IMR-90 (cell line): ENCODE data around the gene EXOSC1. TPM values are rescaled to one million over a fixed set of nuclear protein-coding genes. Genes with fewer than 3 reads are reported as not detected.

ENCODE experiments used
- ATAC-seq: fragments of 200-7000 bp; cut with Tn5 transposase; 2 replicates; pipeline ENCODE4 v1.9.1; 2020; ENCODE audit warnings: low read depth, mild to moderate bottlenecking, moderate library complexity
- BruUV-seq: library from RNA; stranded (reverse); fragments of 400-500 nt; replicated peaks from 2 replicates; lab custom pipeline; 2021; lab: Mats Ljungman, UMichigan
- CTCF ChIA-PET: fragments of 300-600 bp; formaldehyde crosslinking; extraction: SDS; loops from one replicate; lab custom pipeline; 2021; ENCODE audit warnings: antibody characterized with exemption; lab: Yijun Ruan, JAX
- POLR2A ChIA-PET: fragments of 300-600 bp; sonication (Branson Sonifier 250); formaldehyde crosslinking; loops from one replicate; lab custom pipeline; 2022; ENCODE audit warnings: antibody characterized with exemption; ENCODE audit not compliant: unreplicated experiment; lab: Charles Lee
- DNase-seq: peaks from one replicate; pipeline ENCODE4 v3.0.0; 2013
- H2AFZ ChIP-seq: replicated peaks from 2 replicates; pipeline ENCODE3; 2013; ENCODE audit warnings: low read length, mild to moderate bottlenecking; ENCODE audit not compliant: poor library complexity
- H2AK5ac ChIP-seq: 2 replicates; pipeline ENCODE4 v1.6.1; 2013; ENCODE audit warnings: low read depth, low read length, inconsistent platforms
- H2AK9ac ChIP-seq: replicated peaks from 2 replicates; pipeline ENCODE3; 2013; ENCODE audit warnings: mild to moderate bottlenecking, low read depth, low read length, moderate library complexity; ENCODE audit not compliant: poor library complexity
- H2BK120ac ChIP-seq: 2 replicates; pipeline ENCODE4 v1.6.1; 2013; ENCODE audit warnings: low read depth, low read length, inconsistent platforms
- H2BK15ac ChIP-seq: 3 replicates; pipeline ENCODE4 v1.6.1; 2013; ENCODE audit warnings: low read depth, low read length, inconsistent platforms
- H2BK20ac ChIP-seq: 2 replicates; pipeline ENCODE4 v1.6.1; 2013; ENCODE audit warnings: low read depth, mild to moderate bottlenecking, inconsistent platforms, low read length, moderate library complexity
- H2BK5ac ChIP-seq: 2 replicates; pipeline ENCODE4 v1.6.1; 2013; ENCODE audit warnings: mild to moderate bottlenecking, low read depth, low read length, inconsistent platforms; ENCODE audit not compliant: poor library complexity, severe bottlenecking
- H3K14ac ChIP-seq: replicated peaks from 2 replicates; pipeline ENCODE4 v1.6.1; 2013; ENCODE audit warnings: low read depth, low read length, inconsistent platforms
- H3K18ac ChIP-seq: 2 replicates; pipeline ENCODE4 v1.6.1; 2013; ENCODE audit warnings: low read depth, low read length, control low read depth
- H3K23ac ChIP-seq: 2 replicates; pipeline ENCODE4 v1.6.1; 2013; ENCODE audit warnings: low read depth, low read length, inconsistent platforms
- H3K27ac ChIP-seq: 2 replicates; pipeline ENCODE4 v1.5.1; 2013; ENCODE audit warnings: mild to moderate bottlenecking, control low read depth, low read length; ENCODE audit not compliant: insufficient read depth
- H3K27me3 ChIP-seq: 2 replicates; pipeline ENCODE4 v1.6.1; 2013; ENCODE audit warnings: low read length; ENCODE audit not compliant: control insufficient read depth, insufficient read depth
- H3K36me3 ChIP-seq: 2 replicates; pipeline ENCODE4 v1.6.1; 2013; ENCODE audit warnings: low read length, mixed read lengths; ENCODE audit not compliant: control insufficient read depth, insufficient read depth
- H3K4ac ChIP-seq: 2 replicates; pipeline ENCODE4 v1.6.1; 2013; ENCODE audit warnings: low read depth, low read length, inconsistent platforms
- H3K4me1 ChIP-seq: 2 replicates; pipeline ENCODE4 v1.6.1; 2013; ENCODE audit warnings: low read length, mixed read lengths; ENCODE audit not compliant: control insufficient read depth, insufficient read depth
- H3K4me2 ChIP-seq: 2 replicates; pipeline ENCODE4 v1.6.1; 2013; ENCODE audit warnings: low read depth, mild to moderate bottlenecking, control low read depth, low read length, moderate library complexity
- H3K4me3 ChIP-seq: 2 replicates; pipeline ENCODE4 v1.5.1; 2013; ENCODE audit warnings: low read depth, mild to moderate bottlenecking, control low read depth, low read length, moderate library complexity; ENCODE audit not compliant: insufficient read depth
- H3K56ac ChIP-seq: 2 replicates; pipeline ENCODE4 v1.6.1; 2013; ENCODE audit warnings: low read length, inconsistent platforms; ENCODE audit not compliant: insufficient read depth; ENCODE audit errors: extremely low read depth
- H3K79me1 ChIP-seq, 2 experiments: 2 replicates each; pipeline ENCODE4 v1.6.1; 2013; ENCODE audit warnings: low read length in 2 of 2, inconsistent platforms in 1 of 2, low read depth in 1 of 2
- H3K9ac ChIP-seq: 2 replicates; pipeline ENCODE4 v1.6.1; 2013; ENCODE audit warnings: low read depth, low read length, control low read depth
- H3K9me1 ChIP-seq: 2 replicates; pipeline ENCODE4 v1.6.1; 2013; ENCODE audit warnings: low read length, inconsistent platforms; ENCODE audit not compliant: insufficient read depth
- H3K9me3 ChIP-seq: 2 replicates; pipeline ENCODE4 v1.6.1; 2013; ENCODE audit warnings: low read length; ENCODE audit not compliant: control insufficient read depth, insufficient read depth
- H4K20me1 ChIP-seq: 2 replicates; pipeline ENCODE4 v1.6.1; 2013; ENCODE audit warnings: low read length, inconsistent platforms; ENCODE audit not compliant: insufficient read depth
- H4K5ac ChIP-seq: 2 replicates; pipeline ENCODE4 v1.6.1; 2013; ENCODE audit warnings: mild to moderate bottlenecking, low read depth, low read length, control low read depth
- H4K8ac ChIP-seq, 2 experiments: 2 replicates each; pipeline ENCODE4 v1.6.1; 2013; ENCODE audit warnings: low read depth in 2 of 2, low read length in 2 of 2, control low read depth in 1 of 2, inconsistent platforms in 1 of 2
- H4K91ac ChIP-seq: 2 replicates; pipeline ENCODE4 v1.6.1; 2013; ENCODE audit warnings: low read depth, low read length, inconsistent platforms; ENCODE audit not compliant: insufficient read depth
- BHLHE40 ChIP-seq: fragments of 150-350 bp; IDR thresholded peaks from 2 replicates; pipeline ENCODE4 v1.6.1; 2016; ENCODE audit warnings: mild to moderate bottlenecking, low read depth, low read length
- CEBPB ChIP-seq: IDR thresholded peaks from 2 replicates; pipeline ENCODE4 v1.6.1; 2012; ENCODE audit warnings: low read depth, low read length, improper control_type of control experiment
- CHD1 ChIP-seq: IDR thresholded peaks from 2 replicates; pipeline ENCODE4 v1.6.1; 2012; ENCODE audit warnings: low read depth, low read length, improper control_type of control experiment
- FOS ChIP-seq: fragments of 150-350 bp; IDR thresholded peaks from 2 replicates; pipeline ENCODE4 v1.6.1; 2016; ENCODE audit warnings: low read depth, low read length
- MAFK ChIP-seq: IDR thresholded peaks from 2 replicates; pipeline ENCODE4 v1.6.1; 2012; ENCODE audit warnings: low read depth, low read length, improper control_type of control experiment
- MAZ ChIP-seq: IDR thresholded peaks from 2 replicates; pipeline ENCODE4 v1.6.1; 2012; ENCODE audit warnings: low read depth, mild to moderate bottlenecking, low read length, improper control_type of control experiment, moderate library complexity, borderline replicate concordance
- MXI1 ChIP-seq: IDR thresholded peaks from 2 replicates; pipeline ENCODE4 v1.6.1; 2012; ENCODE audit warnings: low read depth, mild to moderate bottlenecking, low read length, moderate library complexity, borderline replicate concordance
- NFE2L2 ChIP-seq: fragments of 150-350 bp; IDR thresholded peaks from 2 replicates; pipeline ENCODE4 v1.6.1; 2016; ENCODE audit warnings: low read depth, mild to moderate bottlenecking, low read length
- POLR2A ChIP-seq: IDR thresholded peaks from 2 replicates; pipeline ENCODE4 v1.6.1; 2012; ENCODE audit warnings: mild to moderate bottlenecking, low read depth, low read length
- RAD21 ChIP-seq: IDR thresholded peaks from 2 replicates; pipeline ENCODE4 v1.6.1; 2012; ENCODE audit warnings: low read length, improper control_type of control experiment
- RCOR1 ChIP-seq: IDR thresholded peaks from 2 replicates; pipeline ENCODE4 v1.6.1; 2012; ENCODE audit warnings: mild to moderate bottlenecking, low read length, improper control_type of control experiment; ENCODE audit not compliant: insufficient replicate concordance
- RFX5 ChIP-seq: IDR thresholded peaks from 2 replicates; pipeline ENCODE4 v1.8.0; 2012; ENCODE audit warnings: low read depth, mild to moderate bottlenecking, low read length, moderate library complexity
- SMC3 ChIP-seq: fragments of 150-350 bp; IDR thresholded peaks from 2 replicates; pipeline ENCODE4 v1.6.1; 2016; ENCODE audit warnings: low read depth, mild to moderate bottlenecking, antibody characterized with exemption, low read length, moderate library complexity
- WGBS, 2 experiments: methylation state at CpG; one replicate each; pipeline versions ENCODE4 v1.1.5 to v1.1.7; 2013; ENCODE audit warnings: missing lambda C conversion rate in 2 of 2; ENCODE audit not compliant: insufficient read length in 1 of 2; ENCODE audit errors: extremely low coverage in 2 of 2; 5-methylcytosine and 5-hydroxymethylcytosine counted together
- dilution Hi-C: fragments of 300-500 bp; cut with HindIII; formaldehyde crosslinking; loops from one replicate; pipeline ENCODE4 v1.14.3; 2018; ENCODE audit warnings: low sequenced_read_pairs; ENCODE audit not compliant: unreplicated experiment
- in situ Hi-C: fragments of 300-500 bp; cut with MboI; formaldehyde crosslinking; loops from 3 replicates; pipeline ENCODE4 v1.14.3; 2019; ENCODE audit warnings: low sequenced_read_pairs, inconsistent platforms, mixed read lengths
- intact Hi-C: fragments of 100-400 bp; cut with micrococcal nuclease; formaldehyde crosslinking; loops from 2 replicates; pipeline ENCODE4 v1.10.0; 2022
- polyA plus RNA-seq, 3 experiments: library from polyadenylated mRNA; depleted of rRNA; stranded (reverse); fragments of >200 nt; gene quantifications; 2 replicates each; pipeline ENCODE4 v1.2.3, GENCODE V29; 2012; ENCODE audit warnings: low replicate concordance in 1 of 3
- total RNA-seq: library from RNA; depleted of rRNA; stranded (reverse); fragments of >200 nt; gene quantifications from 2 replicates; pipeline ENCODE4 v1.2.3, GENCODE V29; 2012
- TF ChIP-seq, protein P1 (sequence below): fragments of 150-350 bp; IDR thresholded peaks from 2 replicates; pipeline ENCODE4 v1.6.1; 2017; ENCODE audit warnings: mild to moderate bottlenecking, antibody characterized with exemption, low read length, low read depth
- TF ChIP-seq, protein P2 (sequence below): fragments of 150-350 bp; IDR thresholded peaks from 2 replicates; pipeline ENCODE4 v1.6.1; 2016; ENCODE audit warnings: low read depth, mild to moderate bottlenecking, low read length, moderate library complexity, borderline replicate concordance
- TF ChIP-seq, protein P3 (sequence below): conservative IDR thresholded peaks from 2 replicates; pipeline ENCODE4 v1.5.1; 2012; ENCODE audit warnings: mild to moderate bottlenecking, low read depth, low read length, improper control_type of control experiment

Gene EXOSC1
- total and polyA plus RNA-seq, 2 of the 4 experiments (the other 2 are of a cell fraction) = 49.7 to 51.6 TPM

DNA sequence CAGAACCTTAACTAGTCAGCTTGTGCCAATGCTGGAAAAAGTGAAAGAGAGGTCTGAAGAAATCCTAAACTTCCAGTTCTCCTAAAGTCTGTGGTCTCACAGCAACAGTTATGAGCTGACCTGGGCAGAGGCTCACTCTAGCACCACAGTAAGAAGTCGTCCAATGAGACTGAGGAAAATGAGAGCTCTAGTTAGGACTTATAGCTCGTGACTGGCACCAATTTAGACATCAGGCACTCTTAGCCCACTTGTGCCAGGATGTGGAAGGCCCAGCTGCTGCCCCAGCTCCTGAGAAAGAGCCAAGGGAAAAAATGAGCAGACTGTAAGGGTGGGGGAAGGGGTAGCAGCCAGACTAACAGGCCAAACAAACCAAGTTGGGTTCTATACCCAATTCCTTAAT, 44.8 kb upstream of the EXOSC1 start:
- H2AFZ ChIP-seq = no peak overlapping the region
- no peak overlapping the region for H3K4me2 ChIP-seq
- intact Hi-C loops (no loop called here), in situ Hi-C loops (no loop called here), dilution Hi-C loops (no loop called here)
- H3K9ac ChIP-seq = no peak overlapping the region
- H3K27me3 ChIP-seq = no peaks in the 10 kb centered on the region
- no peak overlapping the region for H3K27ac ChIP-seq
- H4K91ac ChIP-seq = no peak overlapping the region
- CTCF ChIA-PET = interaction anchor here (1.4 kb wide), 1 partner anchor 56 kb away, joined by 4 read pairs; no protein-coding TSS in a partner anchor
- no peak overlapping the region for H3K4ac ChIP-seq
- H2BK120ac ChIP-seq = no peak overlapping the region
- H4K20me1 ChIP-seq = peaks cover 62% of the 10 kb centered on the region
- H2BK20ac ChIP-seq = no peak overlapping the region
- WGBS, 2 experiments = no CpG with 5 or more reads among the region's 2 CpGs
- H4K8ac ChIP-seq = no peak overlapping the region
- DNase-seq = no peak
- peaks cover 4% of the 10 kb centered on the region; the same call in 1 of the 2 replicates for H3K9me1 ChIP-seq
- peaks cover 6 to 66% of the 10 kb centered on the region in 2 experiments; a peak in 2 of 4 replicates for H3K79me1 ChIP-seq
- no peak overlapping the region for H3K56ac ChIP-seq
- H3K14ac ChIP-seq = no peak overlapping the region
- H3K23ac ChIP-seq = no peak overlapping the region
- H3K18ac ChIP-seq = no peak overlapping the region
- BruUV-seq = no TSS peak
- POLR2A ChIA-PET = no interaction called here
- no peak overlapping the region for H2AK5ac ChIP-seq
- H3K4me3 ChIP-seq = no peak overlapping the region
- peaks cover 11% of the 10 kb centered on the region for H3K4me1 ChIP-seq
- ATAC-seq = peak; percentile 37
- no peak for TF ChIP-seq MXI1
- no peak for TF ChIP-seq BHLHE40
- no peak for TF ChIP-seq CEBPB
- TF ChIP-seq CHD1 = no peak
- TF ChIP-seq MAZ = no peak
- TF ChIP-seq, protein P1, sequence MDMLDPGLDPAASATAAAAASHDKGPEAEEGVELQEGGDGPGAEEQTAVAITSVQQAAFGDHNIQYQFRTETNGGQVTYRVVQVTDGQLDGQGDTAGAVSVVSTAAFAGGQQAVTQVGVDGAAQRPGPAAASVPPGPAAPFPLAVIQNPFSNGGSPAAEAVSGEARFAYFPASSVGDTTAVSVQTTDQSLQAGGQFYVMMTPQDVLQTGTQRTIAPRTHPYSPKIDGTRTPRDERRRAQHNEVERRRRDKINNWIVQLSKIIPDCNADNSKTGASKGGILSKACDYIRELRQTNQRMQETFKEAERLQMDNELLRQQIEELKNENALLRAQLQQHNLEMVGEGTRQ = no peak
- TF ChIP-seq SMC3 = no peak
- TF ChIP-seq, protein P2, sequence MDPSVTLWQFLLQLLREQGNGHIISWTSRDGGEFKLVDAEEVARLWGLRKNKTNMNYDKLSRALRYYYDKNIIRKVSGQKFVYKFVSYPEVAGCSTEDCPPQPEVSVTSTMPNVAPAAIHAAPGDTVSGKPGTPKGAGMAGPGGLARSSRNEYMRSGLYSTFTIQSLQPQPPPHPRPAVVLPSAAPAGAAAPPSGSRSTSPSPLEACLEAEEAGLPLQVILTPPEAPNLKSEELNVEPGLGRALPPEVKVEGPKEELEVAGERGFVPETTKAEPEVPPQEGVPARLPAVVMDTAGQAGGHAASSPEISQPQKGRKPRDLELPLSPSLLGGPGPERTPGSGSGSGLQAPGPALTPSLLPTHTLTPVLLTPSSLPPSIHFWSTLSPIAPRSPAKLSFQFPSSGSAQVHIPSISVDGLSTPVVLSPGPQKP = no peak
- TF ChIP-seq RAD21 = no peak
- TF ChIP-seq, protein P3, sequence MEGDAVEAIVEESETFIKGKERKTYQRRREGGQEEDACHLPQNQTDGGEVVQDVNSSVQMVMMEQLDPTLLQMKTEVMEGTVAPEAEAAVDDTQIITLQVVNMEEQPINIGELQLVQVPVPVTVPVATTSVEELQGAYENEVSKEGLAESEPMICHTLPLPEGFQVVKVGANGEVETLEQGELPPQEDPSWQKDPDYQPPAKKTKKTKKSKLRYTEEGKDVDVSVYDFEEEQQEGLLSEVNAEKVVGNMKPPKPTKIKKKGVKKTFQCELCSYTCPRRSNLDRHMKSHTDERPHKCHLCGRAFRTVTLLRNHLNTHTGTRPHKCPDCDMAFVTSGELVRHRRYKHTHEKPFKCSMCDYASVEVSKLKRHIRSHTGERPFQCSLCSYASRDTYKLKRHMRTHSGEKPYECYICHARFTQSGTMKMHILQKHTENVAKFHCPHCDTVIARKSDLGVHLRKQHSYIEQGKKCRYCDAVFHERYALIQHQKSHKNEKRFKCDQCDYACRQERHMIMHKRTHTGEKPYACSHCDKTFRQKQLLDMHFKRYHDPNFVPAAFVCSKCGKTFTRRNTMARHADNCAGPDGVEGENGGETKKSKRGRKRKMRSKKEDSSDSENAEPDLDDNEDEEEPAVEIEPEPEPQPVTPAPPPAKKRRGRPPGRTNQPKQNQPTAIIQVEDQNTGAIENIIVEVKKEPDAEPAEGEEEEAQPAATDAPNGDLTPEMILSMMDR = no peak
- no peak for TF ChIP-seq NFE2L2
- no peak for TF ChIP-seq MAFK
- no peak for TF ChIP-seq FOS
- no peak for TF ChIP-seq RFX5
- TF ChIP-seq RCOR1 = no peak
- TF ChIP-seq POLR2A = no peak
- no peak overlapping the region for H2AK9ac ChIP-seq
- no peaks in the 10 kb centered on the region for H3K9me3 ChIP-seq
- H2BK5ac ChIP-seq = no peak overlapping the region
- H3K36me3 ChIP-seq = peaks cover 4% of the 10 kb centered on the region; the same call in 1 of the 2 replicates
- no peak overlapping the region for H2BK15ac ChIP-seq
- no peak overlapping the region for H4K5ac ChIP-seq
